ENCODE results near the gene WSCD2. TPM values are rescaled to one million over a fixed set of nuclear protein-coding genes. Genes with fewer than 3 reads are reported as not detected.

The WSCD2 gene
- total RNA-seq, 1 experiment from 2014 or later = not detected

DNA sequence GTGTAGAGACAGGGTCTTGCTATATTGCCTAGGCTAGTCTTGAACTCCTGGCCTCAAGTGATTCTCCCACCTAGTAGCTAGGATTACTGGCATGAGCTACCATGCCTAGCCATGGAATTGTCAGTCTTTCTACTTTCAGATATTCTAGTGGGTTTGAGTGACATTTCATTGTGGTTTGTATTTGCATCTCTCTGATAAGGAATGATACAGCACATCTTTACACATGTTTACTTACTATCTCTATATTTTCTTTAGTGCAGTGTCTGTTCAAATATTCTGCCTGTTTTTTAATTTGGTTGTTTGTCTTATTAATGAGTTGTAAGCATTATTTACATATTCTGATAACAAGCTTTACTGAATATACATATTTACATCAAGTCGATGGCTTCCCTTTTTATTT, 136.4 kb downstream of the WSCD2 start:
- no peak for DNase-seq (ENCODE audit: low read depth)

DNA sequence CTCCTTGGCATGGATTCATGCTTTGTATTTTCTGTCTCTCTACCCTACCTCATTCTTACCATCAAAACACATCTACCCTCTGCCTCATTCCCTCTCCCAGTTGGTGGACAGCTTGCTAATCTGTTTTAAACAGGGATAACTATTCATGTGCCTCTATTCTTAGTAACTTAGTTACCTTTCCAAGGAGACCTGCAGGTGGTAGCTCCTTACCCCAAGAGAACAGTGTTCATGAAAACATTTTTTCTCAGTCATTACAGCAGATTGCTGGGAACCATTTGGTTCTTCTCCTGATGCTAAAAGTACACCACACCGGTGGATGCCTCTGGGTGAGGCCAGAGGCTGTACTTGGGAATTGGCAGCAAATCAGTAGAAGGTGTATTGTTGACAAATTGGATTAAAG, 137.0 kb downstream of the WSCD2 start:
- DNase-seq (ENCODE audit: low read depth) = no peak

DNA sequence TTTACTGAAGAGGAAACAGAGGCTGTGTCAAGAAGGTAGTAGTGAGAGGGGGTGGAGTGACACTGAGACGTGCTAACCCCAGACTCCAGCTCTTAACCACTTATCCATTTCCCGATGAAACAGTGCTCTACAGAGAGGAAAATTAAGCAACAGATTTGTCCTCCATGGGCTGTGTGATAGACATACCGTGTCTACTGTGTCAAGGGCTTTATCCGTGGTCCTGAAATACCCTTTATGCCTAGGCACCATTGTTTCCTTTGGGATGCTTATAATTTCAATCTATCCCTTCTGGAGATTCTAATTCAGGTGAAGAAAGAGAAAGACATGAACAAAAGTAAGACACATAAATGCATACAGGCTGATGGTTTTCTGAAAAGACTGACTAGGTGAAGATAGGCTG, 138.4 kb downstream of the WSCD2 start:
- DNase-seq (ENCODE audit: low read depth) = no peak

GRCh38 chr12:108268397-108268796, 139.3 kb downstream of the WSCD2 start:
- DNase-seq (ENCODE audit: low read depth) = no peak

DNA sequence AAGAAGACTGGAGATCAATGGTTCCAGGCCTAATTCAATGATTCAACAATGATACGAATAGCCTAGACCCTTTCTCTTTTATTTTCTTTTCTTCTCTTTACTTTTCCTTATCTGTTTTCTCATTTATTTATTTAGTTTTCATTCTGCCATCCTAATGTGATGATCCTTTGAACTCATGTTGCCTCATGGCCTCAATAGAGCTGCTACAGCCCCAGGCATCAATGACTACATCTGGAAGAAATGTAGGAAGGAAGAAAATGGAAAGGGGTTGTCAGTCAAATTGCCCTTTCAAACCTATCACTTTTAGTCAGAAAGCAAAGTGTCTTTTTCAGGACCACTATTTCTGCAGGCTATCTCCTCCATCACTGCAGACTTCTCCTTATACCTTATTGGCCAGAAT, 140.1 kb downstream of the WSCD2 start:
- no peak for DNase-seq (ENCODE audit: low read depth)

DNA sequence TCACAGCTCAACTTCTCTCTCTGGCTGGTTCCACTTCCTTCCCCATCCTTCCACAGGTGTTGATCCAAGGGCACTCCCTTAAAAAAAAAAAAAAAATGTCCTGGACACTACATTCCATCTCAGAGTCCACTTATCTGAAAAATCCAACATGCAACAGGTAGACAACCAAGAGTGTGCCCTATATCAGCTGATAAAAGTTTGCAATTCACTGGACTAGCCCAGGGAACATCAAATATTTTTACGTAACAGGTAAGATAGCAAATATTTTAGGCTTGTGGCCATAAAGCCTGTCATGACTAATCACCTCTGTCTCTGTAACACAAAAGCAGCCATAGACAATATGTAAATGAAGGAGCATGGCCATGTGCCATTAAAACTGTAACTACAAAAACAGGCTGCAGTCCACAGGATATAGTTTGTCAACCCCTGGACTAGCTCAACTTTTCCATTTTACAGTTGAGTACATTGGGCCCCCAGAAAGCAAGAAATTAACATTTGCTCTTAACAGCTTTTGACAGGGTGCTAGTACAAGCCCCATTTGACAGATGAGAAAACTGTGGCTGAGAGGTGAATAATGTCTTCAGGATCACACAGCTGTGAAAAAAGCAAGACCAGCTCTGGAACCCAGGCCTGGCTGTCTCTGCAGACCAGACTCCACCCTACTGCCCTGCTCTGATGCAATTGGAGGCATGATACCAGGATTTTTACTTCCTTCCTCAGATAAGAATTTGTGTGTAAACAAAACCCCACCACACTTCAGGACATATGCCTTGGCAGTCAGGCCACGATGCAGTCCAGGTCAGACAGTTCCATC, 141.2 kb downstream of the WSCD2 start:
- no peak for DNase-seq (ENCODE audit: low read depth)

DNA sequence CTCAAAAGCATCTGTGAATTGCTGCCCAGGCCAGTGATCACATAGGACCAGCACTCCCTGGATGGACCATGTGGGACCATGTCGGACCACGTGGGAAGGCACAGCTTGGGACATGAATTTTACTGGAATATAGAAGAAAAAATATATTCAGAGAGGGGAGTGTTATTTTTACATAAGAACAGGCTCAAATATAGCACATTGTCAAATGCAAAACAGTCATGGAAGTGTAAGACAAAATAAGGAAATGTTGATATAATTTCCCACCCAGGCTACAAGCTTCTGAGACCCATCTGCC, 141.7 kb downstream of the WSCD2 start:
- no peak for DNase-seq (ENCODE audit: low read depth)

DNA sequence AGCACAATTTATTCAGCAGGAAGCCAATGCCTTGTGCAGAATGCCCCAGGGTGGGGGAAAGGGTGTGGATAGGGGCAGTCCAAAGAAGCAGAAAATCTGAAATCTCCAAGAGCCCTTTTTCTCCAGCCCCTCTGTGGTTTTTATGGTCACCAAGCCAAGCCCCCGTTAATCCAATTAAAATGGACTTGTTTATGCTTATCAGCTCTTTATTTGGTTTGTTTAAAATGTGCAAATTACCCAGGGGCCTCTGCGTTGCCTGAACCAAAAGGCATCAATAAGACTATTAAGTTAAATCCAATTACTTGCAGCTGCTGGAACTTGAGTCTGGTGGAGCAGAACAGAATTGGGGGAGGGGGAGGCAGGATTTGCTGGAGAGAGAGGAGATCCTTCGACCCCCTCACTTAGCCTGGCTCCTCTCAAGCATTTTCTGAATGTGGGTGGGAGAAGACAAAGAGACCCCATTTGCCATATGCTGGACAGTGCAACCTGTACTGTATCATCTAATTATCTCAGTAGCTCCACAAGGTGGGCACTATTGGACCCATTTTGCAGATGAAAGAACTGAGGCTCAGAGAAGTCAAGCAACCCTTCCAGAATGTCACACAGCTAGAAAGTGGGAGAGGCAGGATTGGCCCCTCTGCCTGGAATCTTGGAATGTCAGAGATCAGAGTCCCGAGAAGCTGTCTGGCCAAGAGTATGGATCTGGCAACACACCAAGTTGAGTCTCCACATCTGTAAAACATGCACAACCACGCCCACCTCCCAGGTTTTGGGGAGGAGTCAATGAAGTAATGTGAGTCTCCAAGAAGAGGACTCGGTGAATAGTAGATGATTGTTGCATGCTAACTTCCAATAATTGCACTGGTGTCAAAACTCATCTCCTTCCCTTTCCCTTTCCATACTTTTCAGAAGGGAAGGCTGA, 143.1 kb downstream of the WSCD2 start:
- no peak for DNase-seq (ENCODE audit: low read depth)

DNA sequence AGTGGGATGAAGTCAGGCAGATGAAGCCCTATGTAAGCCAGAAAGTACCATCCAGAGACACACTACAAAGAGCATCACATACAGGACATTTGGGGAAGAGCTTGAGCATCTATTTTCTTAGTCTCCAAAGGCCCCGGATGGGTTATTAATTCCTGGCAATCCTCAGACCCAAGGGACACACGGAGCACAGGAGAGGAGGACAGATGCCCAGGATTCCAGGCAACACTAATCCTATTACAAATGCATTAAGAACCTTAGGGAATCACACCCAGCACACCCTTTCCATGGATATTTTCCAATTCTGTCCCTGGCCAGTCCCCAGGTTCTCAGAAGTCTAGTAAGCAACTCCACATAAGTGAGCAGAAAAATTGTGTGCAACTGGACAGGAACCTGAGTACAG, 144.1 kb downstream of the WSCD2 start:
- DNase-seq (ENCODE audit: low read depth) = no peak

- no peak for DNase-seq (ENCODE audit: low read depth)
Observed at GRCh38 chr12:108277613-108278012, 148.5 kb downstream of the WSCD2 start.

DNA sequence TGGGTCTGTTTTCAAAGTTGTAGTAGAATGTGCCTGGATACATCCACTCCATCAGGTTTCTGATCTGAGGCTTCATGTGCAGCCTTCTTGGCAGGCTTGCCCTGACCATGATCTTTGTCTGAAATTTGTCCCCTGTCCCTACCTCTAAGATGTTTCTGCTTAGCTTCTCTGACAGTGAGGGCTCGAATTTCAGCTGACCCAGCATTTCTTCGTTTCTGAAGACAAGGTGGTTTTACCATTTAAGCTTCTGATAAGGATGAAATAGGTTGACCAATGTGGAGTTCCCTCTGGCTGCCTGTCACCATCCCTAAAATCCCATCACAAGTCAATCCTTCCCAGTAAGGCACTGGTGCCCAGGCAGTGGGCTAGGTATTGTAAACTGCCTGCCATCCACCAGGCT, 153.1 kb downstream of the WSCD2 start:
- DNase-seq (ENCODE audit: low read depth) = no peak

- DNase-seq (ENCODE audit: low read depth) = no peak
Observed at GRCh38 chr12:108282676-108283075, 153.6 kb downstream of the WSCD2 start.

GRCh38 chr12:108284163-108284562, 155.1 kb downstream of the WSCD2 start:
- DNase-seq (ENCODE audit: low read depth) = no peak

DNA sequence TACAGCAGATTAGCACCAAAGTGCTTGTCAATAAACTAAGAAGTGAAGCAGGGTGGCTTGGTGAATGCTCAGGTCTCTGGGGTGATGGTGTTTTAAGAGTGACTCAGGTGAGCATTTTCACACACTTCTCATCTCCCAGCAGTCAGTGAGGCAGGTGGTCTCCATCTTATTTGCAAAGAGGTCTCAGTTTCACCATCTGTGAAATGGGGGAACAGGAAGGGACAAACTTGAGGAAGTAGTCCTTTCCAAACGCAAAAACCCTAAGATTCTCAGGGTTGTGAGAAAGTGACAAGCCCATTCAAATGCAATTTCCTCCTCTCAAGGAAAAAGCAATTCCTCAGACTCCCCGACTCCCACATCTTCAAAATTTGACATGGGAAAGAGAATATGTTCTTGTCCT, 155.9 kb downstream of the WSCD2 start:
- no peak for DNase-seq (ENCODE audit: low read depth)

DNA sequence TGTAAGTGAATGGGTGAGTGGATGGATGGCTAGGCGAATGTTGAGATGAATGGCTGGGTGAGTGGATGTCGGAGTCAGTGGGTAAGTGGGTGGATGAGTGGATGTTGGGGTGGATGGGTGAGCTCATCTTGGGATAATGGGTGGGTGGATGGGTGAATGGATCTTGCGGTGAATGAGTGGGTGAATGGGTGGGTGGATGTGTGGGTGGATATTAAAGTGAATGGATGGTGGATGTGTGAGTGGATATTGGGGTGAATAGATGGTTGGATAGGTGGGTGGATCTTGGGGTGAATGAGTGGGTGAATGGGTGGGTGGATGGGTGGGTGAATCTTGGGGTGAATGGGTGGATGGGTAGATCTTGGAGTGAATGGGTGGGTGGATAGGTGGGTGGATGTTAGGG, 158.1 kb downstream of the WSCD2 start:
- DNase-seq (ENCODE audit: low read depth) = no peak

- DNase-seq (ENCODE audit: low read depth) = no peak
Observed at GRCh38 chr12:108289350-108290161, 160.5 kb downstream of the WSCD2 start.

DNA sequence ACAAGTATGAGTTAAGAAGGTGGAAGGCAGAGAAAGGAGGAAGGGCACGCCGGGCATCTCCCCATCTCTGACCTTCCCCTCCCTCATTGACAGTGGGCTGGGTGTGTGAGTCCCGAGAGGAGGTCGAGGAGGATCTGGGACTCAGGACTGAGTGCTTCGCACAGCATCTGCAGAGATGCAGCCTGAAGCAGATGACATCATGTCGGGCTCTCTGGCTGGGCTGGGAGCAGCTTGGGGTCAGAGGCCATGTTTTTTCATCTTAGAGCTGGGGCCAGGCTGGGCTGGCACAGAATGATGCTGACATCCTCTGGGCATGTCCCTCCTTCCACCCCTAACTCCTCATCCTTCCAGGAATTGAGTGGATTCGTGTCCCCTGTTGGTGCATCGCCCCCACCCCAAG, 166.6 kb downstream of the WSCD2 start:
- peak; percentile 19 for DNase-seq (ENCODE audit: low read depth)

GRCh38 chr12:108296945-108297344, 167.9 kb downstream of the WSCD2 start:
- DNase-seq (ENCODE audit: low read depth) = no peak

DNA sequence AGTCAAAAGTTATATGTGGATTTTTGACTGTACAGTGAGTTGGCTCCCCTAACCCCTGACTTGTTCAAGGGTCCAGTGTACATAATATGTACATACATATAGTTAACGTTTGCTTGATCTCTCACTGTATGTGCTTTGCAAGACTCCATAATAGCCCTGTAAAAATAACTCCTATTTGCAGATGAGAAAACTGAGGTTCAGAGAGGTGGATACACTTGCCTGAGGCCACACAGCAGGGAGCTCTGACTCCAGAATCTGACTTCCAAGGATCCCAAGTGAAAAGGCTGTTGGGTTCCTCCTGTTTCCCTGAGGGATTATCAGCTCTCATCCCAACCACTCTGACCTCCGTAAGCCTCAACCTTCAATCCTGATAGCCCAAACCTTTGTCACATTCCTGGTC, 168.3 kb downstream of the WSCD2 start:
- no peak for DNase-seq (ENCODE audit: low read depth)

DNA sequence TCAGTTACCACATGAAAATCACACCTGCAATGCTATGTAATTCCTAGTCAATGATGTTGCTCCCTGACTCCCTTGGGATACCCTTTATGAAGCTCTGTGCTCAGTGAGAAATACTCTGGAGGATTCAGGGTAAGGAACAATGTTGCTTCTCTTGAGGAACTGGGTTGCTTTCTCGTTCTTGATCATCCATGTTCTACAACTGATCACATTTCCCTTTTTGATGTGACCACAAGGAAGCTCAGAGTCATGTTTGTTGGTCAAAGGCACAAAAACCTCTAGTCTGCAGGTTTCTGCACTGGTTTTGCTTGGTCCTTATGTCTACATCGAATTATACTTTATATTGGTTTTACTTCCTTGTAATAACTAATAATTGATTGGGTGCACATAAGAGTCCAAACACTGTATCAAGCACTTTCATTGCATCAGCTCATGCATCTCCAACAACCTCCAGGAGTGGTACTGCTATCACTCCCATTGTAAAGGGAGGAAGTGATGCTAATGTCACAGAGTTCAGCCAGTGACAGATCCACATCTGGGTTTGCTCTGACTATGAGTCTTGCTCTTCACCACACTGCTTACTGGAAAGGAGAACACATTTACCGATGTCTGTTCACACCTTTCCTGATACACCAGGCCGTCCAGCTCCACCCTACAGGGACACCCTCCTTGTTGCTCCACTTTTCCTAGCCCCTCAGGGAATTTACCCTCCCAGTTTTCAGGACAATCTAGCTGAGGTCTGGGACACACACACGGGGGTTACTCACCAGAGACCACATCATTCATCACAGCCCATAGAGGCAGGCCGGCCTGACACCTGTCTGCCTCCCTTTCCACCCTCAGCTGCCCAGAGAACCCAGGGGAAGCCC, 169.0 kb downstream of the WSCD2 start:
- DNase-seq (ENCODE audit: low read depth) = no peak

GRCh38 chr12:108298761-108299275, 169.7 kb downstream of the WSCD2 start:
- no peak for DNase-seq (ENCODE audit: low read depth)
